ENCODE data around the gene BTBD3. TPM values are rescaled to one million over a fixed set of nuclear protein-coding genes. Genes with fewer than 3 reads are reported as not detected.

BTBD3 gene
- total RNA-seq, 1 experiment from 2014 or later: 21.8 TPM

DNA sequence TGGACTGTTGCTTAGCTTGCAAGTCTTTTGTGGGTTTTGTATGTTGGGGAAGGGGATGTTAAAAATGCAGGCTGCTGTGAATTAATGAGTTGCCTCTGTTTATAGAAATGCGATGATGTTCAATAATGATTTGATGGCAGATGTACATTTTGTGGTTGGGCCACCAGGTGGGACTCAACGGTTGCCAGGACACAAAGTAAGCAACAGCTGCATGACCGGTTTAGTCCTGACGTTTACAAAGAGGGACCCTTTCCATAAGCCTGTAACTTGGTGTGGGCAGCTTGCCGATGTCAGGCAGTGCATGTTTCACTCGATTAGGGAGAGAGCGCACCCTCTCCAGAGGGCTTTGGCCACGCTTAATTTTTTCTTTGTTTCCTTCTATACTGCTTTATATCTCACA, 1.3 kb downstream of the BTBD3 start:
- TF ChIP-seq, protein P1, sequence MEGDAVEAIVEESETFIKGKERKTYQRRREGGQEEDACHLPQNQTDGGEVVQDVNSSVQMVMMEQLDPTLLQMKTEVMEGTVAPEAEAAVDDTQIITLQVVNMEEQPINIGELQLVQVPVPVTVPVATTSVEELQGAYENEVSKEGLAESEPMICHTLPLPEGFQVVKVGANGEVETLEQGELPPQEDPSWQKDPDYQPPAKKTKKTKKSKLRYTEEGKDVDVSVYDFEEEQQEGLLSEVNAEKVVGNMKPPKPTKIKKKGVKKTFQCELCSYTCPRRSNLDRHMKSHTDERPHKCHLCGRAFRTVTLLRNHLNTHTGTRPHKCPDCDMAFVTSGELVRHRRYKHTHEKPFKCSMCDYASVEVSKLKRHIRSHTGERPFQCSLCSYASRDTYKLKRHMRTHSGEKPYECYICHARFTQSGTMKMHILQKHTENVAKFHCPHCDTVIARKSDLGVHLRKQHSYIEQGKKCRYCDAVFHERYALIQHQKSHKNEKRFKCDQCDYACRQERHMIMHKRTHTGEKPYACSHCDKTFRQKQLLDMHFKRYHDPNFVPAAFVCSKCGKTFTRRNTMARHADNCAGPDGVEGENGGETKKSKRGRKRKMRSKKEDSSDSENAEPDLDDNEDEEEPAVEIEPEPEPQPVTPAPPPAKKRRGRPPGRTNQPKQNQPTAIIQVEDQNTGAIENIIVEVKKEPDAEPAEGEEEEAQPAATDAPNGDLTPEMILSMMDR (IDR thresholded peaks at IDR 0.05; ENCODE audit: unreplicated experiment): no peak
- DNase-seq (ENCODE audit: unreplicated experiment): no peak
- Mint-ChIP-seq H3K27ac (ENCODE audit: low read depth, unreplicated experiment) (no peak overlapping the region), H3K9me3 (ENCODE audit: unreplicated experiment) (no peaks in the 10 kb centered on the region), H3K27me3 (ENCODE audit: insufficient read depth, unreplicated experiment) (no peaks in the 10 kb centered on the region), H3K36me3 (ENCODE audit: insufficient read depth, unreplicated experiment) (peaks cover 14% of the 10 kb centered on the region), H3K4me1 (ENCODE audit: insufficient read depth, unreplicated experiment) (no peaks in the 10 kb centered on the region), H3K4me3 (ENCODE audit: unreplicated experiment) (no peak overlapping the region)
- no TSS peak for BruUV-seq (replicated peaks)
- CTCF ChIA-PET: interaction anchor here (0.8 to 2.2 kb wide), 5 partner anchors 10 to 242 kb away, joined by 3 to 8 read pairs (median 5); no protein-coding TSS in a partner anchor
- intact Hi-C loops (cut with micrococcal nuclease): no loop called here
- POLR2A ChIA-PET: no interaction called here

DNA sequence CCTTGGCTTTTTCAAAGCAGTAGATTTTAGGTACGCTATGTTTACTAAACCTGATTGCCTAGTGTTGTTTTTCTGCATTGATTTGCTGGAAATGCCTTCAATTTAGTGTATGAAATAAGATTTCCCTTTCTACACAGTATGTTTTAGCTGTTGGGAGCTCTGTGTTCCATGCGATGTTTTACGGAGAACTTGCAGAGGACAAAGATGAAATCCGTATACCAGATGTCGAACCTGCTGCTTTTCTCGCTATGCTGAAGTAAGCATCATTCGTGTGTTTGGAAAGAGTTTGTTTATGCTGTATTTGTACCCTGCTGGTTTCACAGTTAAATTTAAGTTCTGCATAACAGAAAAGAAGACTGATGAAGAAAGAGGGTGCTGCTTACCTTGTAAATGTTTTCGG, 1.9 kb downstream of the BTBD3 start:
- Mint-ChIP-seq H3K27me3 (ENCODE audit: insufficient read depth, unreplicated experiment) (no peaks in the 10 kb centered on the region), H3K4me3 (ENCODE audit: unreplicated experiment) (no peak overlapping the region), H3K4me1 (ENCODE audit: insufficient read depth, unreplicated experiment) (no peaks in the 10 kb centered on the region), H3K27ac (ENCODE audit: low read depth, unreplicated experiment) (no peak overlapping the region), H3K9me3 (ENCODE audit: unreplicated experiment) (no peaks in the 10 kb centered on the region), H3K36me3 (ENCODE audit: insufficient read depth, unreplicated experiment) (peaks cover 14% of the 10 kb centered on the region)
- ChIA-PET POLR2A (no interaction called here), CTCF (interaction anchor here (0.7 to 1.8 kb wide), 3 partner anchors 11 to 242 kb away, joined by 4 to 5 read pairs (median 4); no protein-coding TSS in a partner anchor)
- intact Hi-C loops (cut with micrococcal nuclease): no loop called here
- BruUV-seq (replicated peaks): no TSS peak
- no peak for DNase-seq (ENCODE audit: unreplicated experiment)
- TF ChIP-seq, protein P1 (IDR thresholded peaks at IDR 0.05; ENCODE audit: unreplicated experiment): no peak

DNA sequence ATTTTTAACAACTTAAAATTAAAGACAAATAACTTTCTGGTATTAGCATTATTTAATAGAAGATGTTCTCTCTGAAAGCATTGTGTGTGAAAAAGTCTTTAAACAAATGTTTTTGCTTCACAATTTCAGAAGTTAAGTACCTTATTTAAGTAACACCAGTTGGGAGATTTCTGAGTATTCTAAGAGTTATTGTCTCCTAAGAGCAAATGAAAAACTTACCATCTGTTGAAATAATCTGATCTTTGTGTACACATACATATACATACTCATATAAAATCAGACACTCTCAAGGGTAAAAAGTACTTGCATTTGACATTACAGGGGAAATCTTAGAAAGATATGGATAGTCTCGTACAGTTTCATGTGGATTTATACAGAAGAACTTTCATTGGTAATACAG, 2.4 kb downstream of the BTBD3 start:
- Mint-ChIP-seq H3K36me3 (ENCODE audit: insufficient read depth, unreplicated experiment) (peaks cover 14% of the 10 kb centered on the region), H3K4me3 (ENCODE audit: unreplicated experiment) (no peak overlapping the region), H3K27me3 (ENCODE audit: insufficient read depth, unreplicated experiment) (no peaks in the 10 kb centered on the region), H3K9me3 (ENCODE audit: unreplicated experiment) (no peaks in the 10 kb centered on the region), H3K27ac (ENCODE audit: low read depth, unreplicated experiment) (no peak overlapping the region), H3K4me1 (ENCODE audit: insufficient read depth, unreplicated experiment) (no peaks in the 10 kb centered on the region)
- DNase-seq (ENCODE audit: unreplicated experiment): no peak
- no TSS peak for BruUV-seq (replicated peaks)
- TF ChIP-seq, protein P1 (IDR thresholded peaks at IDR 0.05; ENCODE audit: unreplicated experiment): no peak
- intact Hi-C loops (cut with micrococcal nuclease): no loop called here
- CTCF ChIA-PET: interaction anchor here (0.7 kb wide), 1 partner anchor 178 kb away, joined by 4 read pairs; no protein-coding TSS in a partner anchor
- POLR2A ChIA-PET: no interaction called here

DNA sequence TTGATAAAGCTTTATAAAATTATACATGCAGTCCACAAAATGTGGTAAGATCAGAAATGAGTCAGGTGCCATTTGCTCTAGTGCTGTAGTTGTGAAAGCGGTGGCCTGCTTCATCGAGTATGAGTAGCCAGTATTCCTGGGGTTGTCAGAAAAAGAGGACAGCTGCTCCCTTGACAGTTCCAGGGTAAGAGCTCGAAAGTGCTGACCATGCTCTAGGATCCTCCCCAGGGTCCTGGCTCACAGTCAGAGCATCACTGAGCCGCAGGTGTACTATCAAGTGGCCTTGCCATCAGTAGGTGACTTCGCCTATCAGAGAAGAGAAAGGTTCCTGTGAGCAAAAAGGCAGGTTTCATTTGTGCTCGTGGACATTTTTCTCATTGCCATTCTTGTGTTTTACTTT, 3.6 kb downstream of the BTBD3 start:
- no TSS peak for BruUV-seq (replicated peaks)
- intact Hi-C loops (cut with micrococcal nuclease): no loop called here
- Mint-ChIP-seq H3K4me3 (ENCODE audit: unreplicated experiment) (no peak overlapping the region), H3K27ac (ENCODE audit: low read depth, unreplicated experiment) (no peak overlapping the region), H3K4me1 (ENCODE audit: insufficient read depth, unreplicated experiment) (no peaks in the 10 kb centered on the region), H3K9me3 (ENCODE audit: unreplicated experiment) (no peaks in the 10 kb centered on the region), H3K36me3 (ENCODE audit: insufficient read depth, unreplicated experiment) (peaks cover 14% of the 10 kb centered on the region), H3K27me3 (ENCODE audit: insufficient read depth, unreplicated experiment) (no peaks in the 10 kb centered on the region)
- TF ChIP-seq, protein P1 (IDR thresholded peaks at IDR 0.05; ENCODE audit: unreplicated experiment): no peak
- DNase-seq (ENCODE audit: unreplicated experiment): no peak
- CTCF ChIA-PET: interaction anchor here (0.5 to 1.7 kb wide), 4 partner anchors 8 to 1023 kb away, joined by 4 to 6 read pairs (median 4); no protein-coding TSS in a partner anchor
- POLR2A ChIA-PET: no interaction called here
